H1 (cell line): ENCODE results near the gene TTC28.

Experiments used
- CTCF ChIP-seq, 3 experiments: IDR thresholded peaks; 1 replicate in 2 of 3; 2 replicates in 1 of 3; pipeline versions ENCODE4 v1.5.1 to v1.6.1; 2011; ENCODE audit warnings: low read length in 3 of 3, mild to moderate bottlenecking in 3 of 3, inconsistent platforms in 2 of 3, low read depth in 1 of 3, moderate library complexity in 1 of 3; ENCODE audit not compliant: insufficient read depth in 1 of 3; ENCODE audit errors: control extremely low read depth in 1 of 3
- TBP ChIP-seq: IDR thresholded peaks from 2 replicates; pipeline ENCODE4 v1.6.1; 2011; ENCODE audit warnings: low read depth, low read length, improper control_type of control experiment

- TF ChIP-seq CTCF (IDR thresholded peaks at IDR 0.05; ENCODE audit: control extremely low read depth in 1 of 3, insufficient read depth in 1 of 3, low read depth in 1 of 3, low read length in 3 of 3) (no peak), TBP (no peak)
These were observed 322.4 kb downstream of the TTC28 start for GRCh38 chr22:28357193-28357592.
